Colonic mucosa (tissue), 4 donors: ENCODE measurements around the gene HBM. TPM values are rescaled to one million over a fixed set of nuclear protein-coding genes. Genes with fewer than 3 reads are reported as not detected.

Experiments used
- DNase-seq: peaks from one replicate; pipeline ENCODE4 v3.0.0-alpha.2; 2020
- H3K27ac ChIP-seq: fragments of 200-600 bp; one replicate; pipeline ENCODE4 v1.8.0; 2021
- H3K27me3 ChIP-seq: fragments of 200-600 bp; one replicate; pipeline ENCODE4 v1.8.0; 2021
- H3K36me3 ChIP-seq: fragments of 200-600 bp; one replicate; pipeline ENCODE4 v1.8.0; 2021
- H3K4me1 ChIP-seq: fragments of 200-600 bp; one replicate; pipeline ENCODE4 v1.8.0; 2021; ENCODE audit warnings: mild to moderate bottlenecking
- H3K4me3 ChIP-seq: fragments of 200-600 bp; one replicate; pipeline ENCODE4 v1.8.0; 2021
- H3K9ac ChIP-seq, 2 donors: one replicate each; pipeline ENCODE4 v1.7.0; 2013; ENCODE audit warnings: control low read depth in 2 of 2, low read depth in 2 of 2, low read length in 2 of 2
- H3K9me3 ChIP-seq: fragments of 200-600 bp; one replicate; pipeline ENCODE4 v1.8.0; 2021
- intact Hi-C: fragments of 100-400 bp; cut with DNase I; formaldehyde crosslinking; loops from one replicate; pipeline ENCODE4 v1.14.1; 2022
- total RNA-seq, 2 donors: library from RNA; stranded (reverse); fragmentation: NEBNext Ultra II Directional in 1 of 2; extraction: Animal tissue kit (Norgen Biotek cat#: 25700) in 1 of 2; gene quantifications; one replicate each; pipeline ENCODE4 v1.2.1, GENCODE V29; 2021
- TF ChIP-seq, protein P1 (sequence below): fragments of 200-600 bp; IDR thresholded peaks from one replicate; pipeline ENCODE4 v1.8.0; 2022; ENCODE audit warnings: antibody characterized with exemption, mild to moderate bottlenecking
- donor health status: healthy.
- donor health status: DM: no; HTN: no; CAD: no.
- donor health status: DM: no; HTN: no; CAD: no.

HBM gene
- total RNA-seq, 2 donors from 2014 or later, result not detected

DNA sequence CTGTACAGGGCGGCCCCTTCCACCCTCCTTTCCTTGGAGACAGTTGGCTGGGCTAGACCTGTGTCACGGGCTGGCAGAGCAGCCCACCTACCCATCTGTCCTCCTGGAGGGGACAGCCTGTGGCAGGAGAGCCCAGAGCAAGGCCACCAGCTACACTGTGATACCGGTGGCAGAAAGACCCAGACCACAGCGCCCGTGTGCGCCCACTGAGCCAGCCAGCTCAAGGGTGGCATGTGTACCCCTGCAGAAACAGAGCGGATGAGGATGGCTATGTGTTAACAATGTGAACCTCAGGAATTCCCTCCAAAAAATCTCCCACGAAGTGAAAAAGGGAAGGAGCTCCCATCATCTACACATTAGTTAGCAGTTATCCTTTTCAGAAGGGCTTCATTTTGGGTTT, 21.6 kb downstream of the HBM start:
- DNase-seq, result no peak
- TF ChIP-seq, protein P1, sequence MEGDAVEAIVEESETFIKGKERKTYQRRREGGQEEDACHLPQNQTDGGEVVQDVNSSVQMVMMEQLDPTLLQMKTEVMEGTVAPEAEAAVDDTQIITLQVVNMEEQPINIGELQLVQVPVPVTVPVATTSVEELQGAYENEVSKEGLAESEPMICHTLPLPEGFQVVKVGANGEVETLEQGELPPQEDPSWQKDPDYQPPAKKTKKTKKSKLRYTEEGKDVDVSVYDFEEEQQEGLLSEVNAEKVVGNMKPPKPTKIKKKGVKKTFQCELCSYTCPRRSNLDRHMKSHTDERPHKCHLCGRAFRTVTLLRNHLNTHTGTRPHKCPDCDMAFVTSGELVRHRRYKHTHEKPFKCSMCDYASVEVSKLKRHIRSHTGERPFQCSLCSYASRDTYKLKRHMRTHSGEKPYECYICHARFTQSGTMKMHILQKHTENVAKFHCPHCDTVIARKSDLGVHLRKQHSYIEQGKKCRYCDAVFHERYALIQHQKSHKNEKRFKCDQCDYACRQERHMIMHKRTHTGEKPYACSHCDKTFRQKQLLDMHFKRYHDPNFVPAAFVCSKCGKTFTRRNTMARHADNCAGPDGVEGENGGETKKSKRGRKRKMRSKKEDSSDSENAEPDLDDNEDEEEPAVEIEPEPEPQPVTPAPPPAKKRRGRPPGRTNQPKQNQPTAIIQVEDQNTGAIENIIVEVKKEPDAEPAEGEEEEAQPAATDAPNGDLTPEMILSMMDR, result no peak
- peaks cover 13% of the 10 kb centered on the region for H3K36me3 ChIP-seq

GRCh38 chr16:188674-189073, 22.9 kb downstream of the HBM start:
- no peak for DNase-seq
- no peaks in the 10 kb centered on the region for H3K27me3 ChIP-seq
- H3K27ac ChIP-seq, result no peak overlapping the region
- TF ChIP-seq, protein P1, result no peak
- no peaks in the 10 kb centered on the region for H3K9me3 ChIP-seq
- no peak overlapping the region for H3K4me3 ChIP-seq
- no peak overlapping the region for H3K9ac ChIP-seq
- intact Hi-C loops, result no loop called here
- H3K36me3 ChIP-seq, result peaks cover 22% of the 10 kb centered on the region
- H3K4me1 ChIP-seq, result no peaks in the 10 kb centered on the region

More for the DNA sequence above, 21.6 kb downstream of the HBM start:
- no peaks in the 10 kb centered on the region for H3K27me3 ChIP-seq
- H3K9me3 ChIP-seq, result no peaks in the 10 kb centered on the region
- H3K27ac ChIP-seq, result no peak overlapping the region
- no peak overlapping the region for H3K4me3 ChIP-seq
- no peaks in the 10 kb centered on the region for H3K4me1 ChIP-seq
- H3K9ac ChIP-seq, result no peak overlapping the region
- intact Hi-C loops, result no loop called here

DNA sequence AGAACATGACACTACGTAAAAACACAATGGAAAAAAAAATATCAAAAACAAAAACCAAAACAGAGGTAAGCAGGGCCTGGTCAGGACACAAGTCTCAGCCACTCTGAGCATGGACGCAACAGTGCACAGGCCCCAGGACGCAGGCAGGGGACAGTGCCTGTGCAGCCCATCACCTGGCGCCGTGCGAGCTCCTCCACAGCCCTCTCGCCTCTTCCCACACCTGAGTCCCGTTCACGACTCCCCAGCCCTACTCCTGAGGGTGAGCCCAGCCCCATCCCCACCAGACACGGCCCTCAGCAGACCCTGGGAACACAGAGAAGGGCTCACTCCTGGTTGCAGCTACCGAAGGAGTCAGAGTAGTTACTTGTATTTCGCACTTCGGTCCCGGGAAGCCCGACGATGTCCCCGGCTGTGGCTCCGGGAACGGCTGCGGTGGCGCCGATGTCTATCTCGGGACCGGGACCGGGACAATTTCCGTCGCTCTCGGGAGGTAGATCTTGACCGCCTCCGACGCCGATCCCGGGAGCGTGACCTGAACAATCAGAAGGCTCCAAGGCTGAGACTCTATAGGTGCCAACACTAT, 23.9 kb downstream of the HBM start:
- Histone ChIP-seq H3K9me3 (no peaks in the 10 kb centered on the region), H3K9ac (no peak overlapping the region), H3K4me1 (no peaks in the 10 kb centered on the region), H3K4me3 (no peak overlapping the region), H3K36me3 (peaks cover 22% of the 10 kb centered on the region), H3K27me3 (no peaks in the 10 kb centered on the region), H3K27ac (no peak overlapping the region)
- intact Hi-C loops, result no loop called here
- TF ChIP-seq, protein P1, result no peak
- no peak for DNase-seq

GRCh38 chr16:191831-192230, 26.1 kb downstream of the HBM start:
- intact Hi-C loops, result no loop called here
- TF ChIP-seq, protein P1, result no peak

DNA sequence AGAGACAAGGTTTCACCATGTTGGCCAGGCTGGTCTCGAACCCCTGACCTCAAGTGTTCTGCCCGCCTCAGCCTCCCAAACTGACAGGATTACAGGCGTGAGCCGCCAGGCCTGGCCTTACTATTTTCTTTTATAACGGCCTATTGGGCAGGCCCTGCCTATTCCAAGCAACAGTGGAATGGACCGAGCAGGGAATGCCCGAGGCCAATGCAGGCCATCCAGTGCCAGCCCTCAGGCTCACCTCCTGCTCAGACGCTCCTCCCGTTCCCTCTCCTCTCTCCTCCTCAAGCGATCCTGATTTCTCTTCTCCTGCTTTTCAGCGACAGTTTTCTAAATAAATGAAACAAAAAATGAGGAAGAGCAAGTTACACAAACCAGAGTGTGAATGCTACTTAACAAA, 26.9 kb downstream of the HBM start:
- no peak for DNase-seq
- no peak overlapping the region for H3K9ac ChIP-seq
- TF ChIP-seq, protein P1, result no peak
- no peak overlapping the region for H3K27ac ChIP-seq
- peaks cover 40% of the 10 kb centered on the region for H3K36me3 ChIP-seq
- H3K4me1 ChIP-seq, result no peaks in the 10 kb centered on the region
- no peaks in the 10 kb centered on the region for H3K9me3 ChIP-seq
- H3K27me3 ChIP-seq, result no peaks in the 10 kb centered on the region
- intact Hi-C loops, result no loop called here
- no peak overlapping the region for H3K4me3 ChIP-seq

More at GRCh38 chr16:191831-192230, 26.1 kb downstream of the HBM start:
- Histone ChIP-seq H3K4me1 (no peaks in the 10 kb centered on the region), H3K9me3 (no peaks in the 10 kb centered on the region), H3K36me3 (peaks cover 40% of the 10 kb centered on the region), H3K27ac (no peak overlapping the region), H3K4me3 (no peak overlapping the region), H3K27me3 (no peaks in the 10 kb centered on the region), H3K9ac (no peak overlapping the region)
- no peak for DNase-seq
